DMS53 (cell line): Measurements from ENCODE around the gene DGKZ.

ENCODE experiments used
- DNase-seq: peaks from one replicate; lab custom pipeline; 2025; lab: John Stamatoyannopoulos, UW

The DGKZ gene

DNA sequence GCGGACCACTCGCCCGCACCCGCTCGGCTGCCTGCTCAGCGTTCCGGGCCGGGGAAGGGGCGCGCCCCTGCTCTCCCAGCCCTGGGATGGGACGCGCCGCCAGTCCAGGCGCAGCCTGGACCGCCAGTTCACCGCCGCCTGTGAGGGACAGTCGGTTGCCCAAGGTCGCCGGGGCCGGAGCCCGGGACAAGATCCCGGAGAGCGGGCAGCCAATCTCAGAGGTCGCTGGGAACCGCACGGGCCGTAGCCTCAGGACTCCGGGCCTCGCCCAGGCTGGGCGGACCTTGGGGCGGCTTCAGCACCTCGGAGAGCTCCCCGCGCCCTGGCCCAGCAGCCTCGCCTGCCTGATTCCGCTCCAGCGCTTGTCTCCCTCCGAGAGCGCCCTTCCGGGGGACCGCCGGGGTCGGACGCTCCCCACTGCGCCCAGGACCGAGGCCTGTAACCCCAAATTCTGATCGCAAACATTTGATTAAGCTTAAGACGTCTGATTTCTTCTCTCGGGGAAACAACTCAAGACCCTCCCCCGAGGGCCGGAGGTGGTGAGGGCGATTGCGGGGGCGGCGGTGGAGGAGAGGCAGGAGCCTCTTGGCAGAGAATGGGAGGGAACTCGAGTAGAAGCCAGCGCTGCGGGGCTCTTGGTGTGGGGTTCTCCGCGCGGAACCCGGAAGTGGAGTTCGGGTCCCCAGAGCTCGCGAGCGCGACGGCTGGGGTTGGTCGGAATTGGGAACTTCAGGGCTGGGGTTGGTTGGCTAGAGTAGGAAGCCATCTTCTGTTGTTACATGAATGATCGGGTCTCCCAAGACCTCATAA, 45.4 kb downstream of the DGKZ start:
- peak; percentile 83 for DNase-seq

DNA sequence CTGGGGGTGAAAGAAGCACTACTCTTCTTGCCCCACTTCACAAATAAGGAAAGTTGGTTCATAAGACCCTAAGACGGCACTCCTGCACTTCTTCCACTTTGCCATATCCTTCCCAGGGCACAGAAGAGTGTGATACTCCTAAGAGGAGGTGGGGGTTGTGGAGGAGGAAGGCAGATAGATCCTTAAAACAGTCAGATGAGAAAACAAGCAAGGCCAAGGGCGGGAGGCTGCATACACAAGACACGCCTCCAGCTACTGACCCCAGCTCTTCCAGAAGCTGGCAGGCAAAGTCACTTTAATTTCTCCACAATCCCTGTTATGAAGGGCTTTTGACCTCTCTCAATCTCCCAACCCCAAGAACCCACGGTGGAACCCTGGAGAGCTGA, 46.0 kb downstream of the DGKZ start:
- DNase-seq = no peak

DNA sequence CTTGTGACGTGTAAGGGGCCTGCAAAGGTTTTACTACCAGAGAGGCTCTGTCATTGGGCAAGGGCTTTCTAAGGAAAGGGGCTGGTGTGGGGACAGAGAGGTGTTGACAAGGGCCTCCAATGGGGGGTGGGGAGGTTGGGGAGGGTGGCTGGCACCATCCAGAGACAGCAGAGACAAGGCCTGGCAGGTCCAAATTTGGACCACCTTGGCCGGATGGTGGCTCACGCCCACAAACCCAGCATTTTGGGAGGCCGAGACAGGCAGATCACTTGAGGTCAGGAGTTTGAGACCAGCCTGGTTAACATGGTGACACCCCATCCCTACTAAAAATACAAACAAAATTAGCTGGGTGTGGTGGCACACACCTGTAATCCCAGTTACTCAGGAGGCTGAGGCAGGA, 46.5 kb downstream of the DGKZ start:
- no peak for DNase-seq

DNA sequence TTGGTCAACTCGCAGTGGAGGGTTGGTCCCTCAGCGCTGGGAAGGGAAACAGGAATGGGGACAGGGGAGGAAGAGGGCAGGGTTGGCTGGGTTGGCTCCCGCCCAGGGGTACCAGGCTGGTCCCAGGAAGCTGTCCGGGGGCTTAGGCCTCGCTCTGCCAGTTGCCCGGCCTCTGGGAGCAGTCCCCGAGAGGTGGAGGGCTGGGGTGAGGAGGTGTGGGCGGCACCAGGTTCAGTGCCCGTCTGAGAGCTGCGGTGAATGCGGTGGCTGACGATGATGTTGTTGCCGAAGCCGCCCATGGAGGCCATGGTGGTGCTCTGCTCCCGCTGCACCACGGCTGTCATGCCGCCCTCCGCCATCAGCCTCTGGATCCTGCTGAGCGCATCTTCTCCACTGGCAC, 50.3 kb downstream of the DGKZ start:
- DNase-seq = no peak

DNA sequence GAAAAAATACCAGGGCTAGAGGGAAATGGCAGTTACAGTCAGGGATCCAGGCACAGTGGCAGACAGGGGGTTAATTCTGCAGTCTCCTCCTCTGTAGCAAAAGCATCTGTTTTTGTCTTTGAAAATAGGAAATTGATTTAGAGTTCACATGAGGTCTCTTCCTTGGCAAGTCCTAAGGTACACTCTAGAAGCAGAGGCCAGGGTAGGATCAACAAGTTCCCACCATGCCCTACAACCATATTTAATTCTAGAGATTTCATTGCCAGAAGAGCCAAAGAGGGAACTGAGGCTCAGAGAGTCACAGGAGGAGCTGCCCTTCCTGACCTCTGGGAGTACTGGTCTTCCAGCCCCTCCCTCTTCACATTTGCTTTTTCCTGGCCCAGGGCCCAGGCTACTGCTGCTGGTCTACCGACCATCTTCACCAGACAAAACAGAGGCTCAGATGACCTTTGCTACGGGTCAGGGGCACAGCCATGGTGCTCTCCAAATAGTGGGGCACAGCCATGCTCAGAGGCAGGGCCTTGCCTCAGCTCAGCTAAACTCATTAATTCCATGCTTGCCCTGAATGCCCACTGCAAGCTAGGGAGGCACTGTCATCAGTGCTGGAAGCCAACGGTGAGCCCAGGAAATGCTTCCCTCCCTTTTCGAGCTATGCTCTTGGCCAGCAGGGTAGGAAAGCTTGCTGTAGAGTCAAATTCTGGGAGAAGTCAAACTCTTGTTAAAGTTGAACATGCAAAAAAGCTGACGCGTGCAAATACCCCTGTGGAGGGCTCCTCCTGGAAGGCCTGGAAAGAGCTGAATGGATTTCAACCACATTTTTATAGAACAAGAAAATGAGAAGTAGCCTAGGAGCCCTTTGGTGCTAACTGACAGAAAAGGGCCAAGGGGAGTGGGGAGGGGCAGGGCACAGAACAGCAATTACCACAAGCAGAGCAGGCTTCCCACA, 56.0 kb downstream of the DGKZ start:
- DNase-seq = no peak

DNA sequence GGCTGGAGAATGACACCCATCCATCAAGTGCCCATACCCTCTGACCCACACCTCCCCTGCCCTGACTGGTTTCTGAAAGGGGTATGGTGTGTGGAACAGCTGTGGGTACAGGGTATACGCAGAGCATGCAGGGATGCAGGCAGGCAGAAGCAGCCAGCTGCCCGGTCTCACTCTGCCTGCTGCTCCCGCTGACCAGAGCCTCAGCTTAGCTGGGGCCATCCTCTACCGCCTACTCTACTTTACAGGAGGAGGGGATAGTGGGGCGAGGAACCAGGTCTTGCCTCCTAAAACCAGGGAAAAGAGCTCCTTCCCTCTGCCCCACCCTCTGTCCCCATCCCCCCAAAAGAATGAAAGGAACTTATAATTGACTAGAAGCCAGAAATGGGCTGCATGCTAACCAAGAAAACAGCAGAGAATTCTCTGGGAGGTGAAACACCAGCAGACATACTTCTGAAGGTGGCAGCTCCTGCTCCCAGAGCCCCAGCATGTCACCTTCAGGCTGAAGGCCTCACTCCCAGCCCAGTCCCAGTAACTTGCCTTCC, 57.3 kb downstream of the DGKZ start:
- no peak for DNase-seq

DNA sequence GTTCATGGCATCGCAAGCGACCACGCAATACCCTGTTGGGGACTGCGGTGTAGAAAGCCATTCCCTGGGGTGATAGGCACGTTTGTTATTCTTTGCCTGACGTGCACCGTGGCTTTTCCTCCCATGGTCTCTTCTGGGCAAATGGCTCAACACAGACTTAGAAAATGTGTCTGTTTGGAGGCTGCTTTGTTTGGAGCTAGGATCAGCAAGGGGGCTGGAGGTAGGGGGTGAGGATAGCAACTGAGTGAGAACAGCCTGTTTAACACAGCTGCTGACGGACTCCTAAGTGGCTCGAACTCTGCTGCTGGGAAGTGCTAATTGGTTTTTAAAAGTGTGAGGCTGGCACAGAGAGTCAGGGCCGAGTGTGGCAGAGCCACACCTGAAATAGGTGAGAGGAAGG, 60.4 kb downstream of the DGKZ start:
- no peak for DNase-seq

DNA sequence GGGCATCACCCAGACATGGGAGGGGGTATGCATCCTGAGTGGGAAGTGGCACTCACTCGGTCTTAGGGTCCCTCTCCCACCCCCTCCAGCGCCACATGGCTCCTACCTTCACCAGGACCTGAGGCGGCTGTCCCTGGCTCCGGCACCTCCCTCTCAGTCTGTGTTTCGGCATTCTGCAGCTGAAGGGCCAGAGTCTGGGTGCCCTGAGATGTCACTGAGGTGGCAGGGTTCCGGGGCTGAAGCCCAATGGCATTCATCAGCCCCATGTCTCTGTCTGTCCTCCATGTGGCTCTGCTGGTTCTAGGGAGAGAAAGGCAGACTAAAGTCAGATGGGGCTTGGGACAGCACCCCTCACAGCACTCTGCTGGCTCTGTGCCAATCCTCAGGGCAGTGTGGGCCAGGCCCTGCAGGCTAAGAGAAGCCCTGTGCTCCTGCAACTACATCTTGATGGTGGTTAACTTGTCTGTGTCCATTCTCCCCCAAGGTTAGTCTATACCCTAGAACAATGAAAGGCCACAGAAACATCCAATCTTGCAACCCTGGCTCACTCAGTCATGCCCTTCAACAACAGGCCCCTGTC, 61.2 kb downstream of the DGKZ start:
- DNase-seq = no peak

DNA sequence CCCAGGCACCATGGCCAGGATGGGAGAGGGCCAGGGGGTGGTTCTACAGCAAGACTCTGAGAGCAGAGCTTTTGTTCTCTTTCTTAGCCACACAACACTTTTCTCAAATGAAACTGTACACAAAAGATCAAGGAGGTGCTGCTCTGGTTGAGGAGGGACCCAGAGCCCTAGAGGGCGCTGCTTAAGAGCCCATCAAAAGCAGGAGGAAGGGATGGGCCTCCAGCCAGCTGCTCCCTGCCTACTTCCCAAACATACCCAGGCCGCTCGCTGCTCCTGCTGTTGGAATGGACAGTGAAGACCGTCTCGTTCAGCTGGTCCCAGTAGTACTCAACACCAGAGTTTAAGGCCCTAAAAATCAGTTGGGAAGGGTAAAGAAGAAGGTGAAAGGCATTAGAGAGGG, 62.8 kb downstream of the DGKZ start:
- no peak for DNase-seq

DNA sequence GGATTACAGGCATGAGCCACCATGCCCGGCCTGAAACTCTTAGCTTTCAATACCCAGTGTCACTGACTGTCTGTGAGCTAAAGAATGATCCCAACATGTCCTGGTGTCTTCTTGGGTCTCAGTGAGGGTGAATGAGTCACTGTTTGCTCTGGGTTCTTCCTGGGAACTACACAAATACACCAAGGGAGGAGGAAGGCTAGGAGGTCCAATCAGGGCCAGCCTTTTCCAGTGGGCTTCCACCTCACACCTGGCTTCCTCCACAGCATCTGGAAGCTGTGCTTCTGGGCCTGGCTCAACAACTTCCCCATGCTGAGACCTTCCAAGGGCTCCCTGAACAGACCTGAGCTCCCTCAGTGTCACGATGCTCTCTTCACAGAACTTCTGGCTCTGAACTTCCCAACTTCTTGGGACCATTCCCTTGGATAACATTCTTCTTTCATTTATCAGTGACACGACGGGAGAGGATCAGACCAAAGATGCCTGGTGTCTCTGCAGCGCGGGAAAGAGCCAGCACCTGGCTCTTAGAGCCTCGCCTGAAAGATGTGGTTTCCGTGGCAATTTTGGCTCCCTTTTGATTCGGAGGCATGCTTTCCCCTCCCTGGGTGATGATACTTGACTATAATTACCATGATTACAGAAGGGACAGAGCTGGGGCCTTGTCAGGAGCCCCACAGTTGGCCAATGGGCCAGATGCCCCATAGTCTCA, 66.7 kb downstream of the DGKZ start:
- peak; percentile 93 for DNase-seq

DNA sequence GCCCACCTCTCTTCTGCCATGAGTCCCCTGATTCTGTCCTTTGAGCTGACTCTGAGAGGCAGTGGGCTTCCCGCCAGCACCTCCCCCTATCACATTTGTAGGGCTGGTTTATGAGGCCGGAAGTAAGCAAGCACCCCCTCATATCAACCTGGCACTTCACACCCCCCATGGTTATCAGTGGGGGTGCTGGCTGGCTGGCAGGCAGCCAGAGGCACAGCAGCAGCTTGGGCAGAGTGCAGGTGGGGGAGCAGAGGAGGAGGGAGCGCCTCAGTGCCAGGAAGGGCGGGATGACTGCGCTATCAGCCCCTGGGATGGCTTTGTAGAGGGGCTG, 67.2 kb downstream of the DGKZ start:
- no peak for DNase-seq

DNA sequence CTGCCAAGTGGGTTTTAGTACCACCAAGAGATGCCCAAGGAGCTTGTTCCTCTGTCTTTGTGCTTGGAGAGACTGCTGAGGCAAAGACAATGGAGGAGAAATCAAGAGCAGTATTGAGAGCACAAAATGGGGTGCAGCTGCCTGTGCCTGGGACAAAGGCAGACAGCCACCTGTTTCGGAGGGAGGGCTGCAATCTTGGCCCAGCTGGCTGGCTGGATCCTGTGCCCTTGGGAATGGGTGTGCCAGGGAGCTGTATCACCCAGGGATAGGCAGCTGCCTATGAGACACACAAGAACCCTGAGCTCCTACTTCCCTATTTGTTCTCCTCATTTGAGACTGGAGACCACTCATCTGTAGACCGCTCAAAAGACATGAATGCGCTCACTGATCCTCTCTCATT, 67.6 kb downstream of the DGKZ start:
- DNase-seq = no peak

DNA sequence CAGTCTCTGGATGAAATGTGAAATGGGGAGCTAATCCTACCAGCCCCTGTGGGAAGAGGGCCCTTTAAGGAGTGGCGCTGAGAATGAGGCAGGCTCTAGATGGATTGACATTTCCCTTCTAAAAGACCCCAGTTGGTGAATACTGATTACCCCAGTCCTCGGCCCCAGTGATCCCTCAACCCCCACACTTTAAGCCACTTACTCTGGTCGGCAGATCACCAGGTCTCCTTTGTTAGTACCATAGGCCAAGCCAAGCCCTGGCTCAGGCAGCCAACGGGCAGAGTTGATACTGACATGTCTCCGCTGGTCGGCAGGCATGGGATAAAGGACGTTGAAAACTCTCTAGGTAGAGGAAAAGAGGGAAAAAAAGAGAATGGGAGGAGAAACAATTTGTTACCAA, 70.4 kb downstream of the DGKZ start:
- no peak for DNase-seq

DNA sequence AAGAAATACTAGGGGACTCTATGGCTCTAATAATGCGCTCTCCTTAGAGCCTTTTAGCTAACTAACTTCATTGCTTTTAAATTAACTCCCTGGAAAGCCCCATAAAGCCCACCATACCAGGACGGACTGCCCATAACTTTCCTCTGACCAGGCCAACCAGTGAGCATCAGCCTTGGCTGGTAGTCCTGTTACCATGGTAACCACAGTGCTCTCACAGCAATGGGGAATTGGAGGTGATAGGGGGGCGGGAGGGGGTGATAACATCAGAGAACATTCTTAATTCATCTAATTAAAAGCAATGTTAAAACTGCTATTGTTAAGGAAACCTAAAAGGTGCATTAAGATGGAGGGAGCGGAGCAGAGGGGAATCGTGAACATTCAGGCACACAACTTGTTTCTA, 71.5 kb downstream of the DGKZ start:
- DNase-seq = no peak

DNA sequence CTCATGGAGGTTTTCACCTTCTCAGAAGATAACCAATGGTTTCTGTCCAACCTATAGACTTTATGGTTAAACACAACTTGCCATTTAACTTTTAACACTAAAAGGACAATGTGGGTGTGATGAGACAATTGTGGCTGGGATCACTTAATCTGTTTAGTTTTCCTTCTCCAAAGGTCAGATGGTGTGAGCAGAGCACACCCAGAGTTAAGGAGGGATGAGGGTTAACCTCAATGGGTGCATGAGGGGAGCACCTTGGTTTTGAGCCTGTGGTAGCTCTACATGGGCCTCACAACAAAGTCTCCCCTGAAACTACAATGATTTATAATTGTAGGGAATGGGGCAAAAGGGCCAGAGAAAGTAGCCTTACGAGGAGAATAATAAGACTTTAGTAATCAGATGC, 73.2 kb downstream of the DGKZ start:
- no peak for DNase-seq

DNA sequence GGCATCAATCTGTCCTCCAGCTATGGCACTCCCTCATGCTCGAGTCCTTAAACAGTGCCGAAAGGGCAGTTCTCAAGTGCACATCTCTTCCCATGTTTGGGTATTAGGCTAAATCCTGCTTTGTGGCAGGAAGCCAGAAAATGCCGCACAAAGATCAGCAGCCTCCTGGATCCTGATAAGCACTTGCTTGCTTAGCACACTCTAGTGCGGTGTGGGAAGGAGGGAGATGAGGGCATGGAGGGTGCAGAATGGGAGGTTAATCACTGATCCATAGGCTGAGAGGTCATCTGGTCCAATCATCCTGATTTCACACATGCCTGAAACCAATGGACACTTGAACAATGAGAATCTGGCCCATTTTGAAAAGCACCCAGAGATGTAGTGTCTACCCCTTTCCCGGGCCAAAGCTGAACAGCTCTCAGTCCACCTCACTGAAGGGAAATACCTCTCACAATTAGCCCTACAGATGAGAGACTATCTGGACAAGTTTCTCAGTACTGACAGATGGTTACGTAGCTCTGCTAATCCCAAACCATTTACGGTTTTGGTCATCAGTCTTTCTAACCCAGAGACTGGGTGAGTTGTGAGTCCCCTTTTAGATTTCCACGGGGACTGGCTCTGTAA, 74.1 kb downstream of the DGKZ start:
- no peak for DNase-seq

DNA sequence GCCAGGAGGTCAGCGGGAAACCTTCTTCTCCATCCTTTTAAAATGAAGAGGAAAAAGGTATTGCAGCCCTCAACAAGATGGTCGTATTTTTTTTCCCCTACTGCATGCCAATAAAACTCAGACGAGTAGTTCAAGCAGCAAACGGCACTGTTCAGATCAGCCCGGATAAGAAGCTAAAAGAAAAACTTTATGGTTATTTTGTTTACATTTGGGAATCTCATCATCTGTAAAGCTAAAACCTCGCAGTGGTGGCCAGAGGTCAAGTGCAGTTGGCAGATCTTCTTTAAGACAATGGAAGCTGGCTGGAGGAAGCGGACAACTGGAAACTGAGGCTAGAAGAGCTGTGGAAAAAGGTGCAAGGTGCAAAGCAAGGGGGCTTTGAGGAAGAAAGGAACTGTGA, 75.3 kb downstream of the DGKZ start:
- no peak for DNase-seq

DNA sequence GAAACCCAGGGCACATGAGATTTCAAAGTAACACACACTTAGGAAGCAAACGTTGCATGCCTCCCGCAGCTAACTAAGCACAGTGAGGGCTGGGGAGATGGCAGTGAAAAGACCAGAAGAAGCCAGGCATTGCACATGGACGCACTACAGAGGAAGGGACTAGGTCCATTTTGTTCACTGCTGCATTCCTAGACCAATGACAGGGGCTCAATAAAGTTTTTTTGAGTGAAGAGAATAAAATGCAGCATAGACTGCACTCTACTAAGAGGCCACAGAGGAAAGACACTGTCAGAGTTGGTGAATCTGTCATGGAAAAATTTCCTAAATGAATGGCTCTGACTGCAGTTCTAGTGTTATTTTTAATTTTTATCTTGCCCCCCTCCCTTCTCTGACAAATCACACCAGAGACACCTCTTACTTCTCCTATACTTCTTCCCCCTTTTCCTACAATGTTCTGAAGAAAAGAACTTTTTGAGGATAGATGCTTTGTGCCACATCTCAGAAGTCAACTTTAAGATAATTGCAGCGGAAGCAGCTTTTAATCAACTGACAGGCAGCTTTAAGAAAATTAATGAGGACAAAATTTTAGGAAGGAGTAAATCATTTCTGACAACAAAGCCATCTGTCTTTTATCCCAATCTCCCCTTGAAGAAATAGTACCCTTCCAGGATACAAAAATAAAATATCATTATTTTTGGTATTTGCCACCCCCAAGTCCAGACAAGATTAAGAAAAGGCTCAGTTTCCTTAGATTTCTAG, 79.1 kb downstream of the DGKZ start:
- DNase-seq = no peak

DNA sequence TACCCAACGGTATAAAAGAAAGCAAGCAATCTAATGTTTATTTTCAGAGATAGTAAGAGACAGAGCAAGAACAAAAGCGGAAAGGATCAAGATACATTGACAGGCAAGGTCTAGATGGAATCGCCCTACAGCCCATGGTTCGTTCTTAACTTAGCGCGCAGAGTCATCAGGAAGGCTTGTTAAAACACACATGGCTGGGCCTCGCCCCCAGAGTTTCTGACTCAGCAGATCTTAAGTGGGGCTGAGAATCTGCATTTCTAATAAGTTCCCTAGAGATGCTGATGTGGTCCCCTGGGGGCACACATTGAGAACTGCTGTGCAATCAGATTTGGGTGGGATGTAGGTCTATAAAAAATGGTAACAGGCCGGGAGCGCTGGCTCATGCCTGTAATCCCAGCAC, 80.1 kb downstream of the DGKZ start:
- no peak for DNase-seq

DNA sequence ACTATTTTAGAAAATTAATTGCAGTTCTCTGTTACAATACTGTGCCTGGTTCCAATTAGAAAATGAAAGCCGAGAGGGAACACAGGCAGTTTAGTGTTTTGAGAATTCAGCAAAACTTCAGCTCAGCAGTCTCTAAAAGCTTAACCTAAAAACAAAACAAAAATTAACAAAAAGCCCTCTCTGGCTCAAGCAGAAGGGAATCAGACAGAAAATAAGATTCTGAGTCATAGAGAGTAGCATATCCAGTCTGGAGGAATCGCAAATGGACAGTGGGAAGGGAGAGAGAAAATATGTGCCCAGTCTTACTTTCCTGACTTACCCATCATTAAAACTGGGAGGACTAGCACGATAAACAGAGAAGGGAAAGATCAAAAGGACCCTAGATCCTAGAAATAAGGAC, 82.5 kb downstream of the DGKZ start:
- DNase-seq = no peak
